Lower leg skin (tissue), 3 donors: ENCODE measurements around the gene LBHD1.

Experiments used
- CTCF ChIP-seq, 3 donors: fragments of 450-650 bp; IDR thresholded peaks; one replicate each; pipeline ENCODE4 v1.5.1; 2016; ENCODE audit warnings: antibody characterized with exemption in 3 of 3, mild to moderate bottlenecking in 3 of 3, moderate library complexity in 2 of 3
- POLR2A ChIP-seq, 2 donors: fragments of 450-650 bp; IDR thresholded peaks; one replicate each; pipeline ENCODE4 v1.6.1; 2016 to 2017; ENCODE audit warnings: antibody characterized with exemption in 2 of 2, mild to moderate bottlenecking in 1 of 2, moderate library complexity in 1 of 2

DNA sequence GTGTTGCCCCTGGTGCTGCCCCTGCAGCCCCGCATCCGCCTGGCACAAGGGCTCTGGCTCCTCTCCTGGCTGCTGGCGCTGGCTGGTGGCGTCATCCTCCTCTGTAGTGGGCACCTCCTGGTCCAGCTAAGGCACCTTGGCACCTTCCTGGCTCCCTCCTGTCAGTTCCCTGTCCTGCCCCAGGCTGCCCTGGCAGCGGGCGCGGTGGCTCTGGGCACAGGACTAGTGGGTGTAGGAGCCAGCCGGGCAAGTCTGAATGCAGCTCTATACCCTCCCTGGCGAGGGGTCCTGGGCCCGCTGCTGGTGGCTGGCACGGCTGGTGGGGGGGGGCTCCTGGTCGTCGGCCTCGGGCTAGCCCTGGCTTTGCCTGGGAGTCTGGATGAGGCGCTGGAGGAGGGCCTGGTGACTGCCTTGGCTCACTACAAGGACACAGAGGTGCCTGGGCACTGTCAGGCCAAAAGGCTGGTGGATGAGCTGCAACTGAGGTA lies 58.7 kb downstream of the LBHD1 start:
- no peak for TF ChIP-seq CTCF (IDR thresholded peaks at IDR 0.05)
- TF ChIP-seq POLR2A (IDR thresholded peaks at IDR 0.05): no peak
